HG03095 (cell line): ENCODE data around the gene MT1X.

Source experiments
- ATAC-seq: cut with Tn5 transposase; IDR thresholded peaks from one replicate; pipeline ENCODE4 v1.9.1; 2021; ENCODE audit warnings: moderate library complexity; ENCODE audit not compliant: unreplicated experiment

The MT1X gene

GRCh38 chr16:56675685-56676210, 6.5 kb upstream of the MT1X start:
- no peak for ATAC-seq

GRCh38 chr16:56677474-56677873, 4.8 kb upstream of the MT1X start:
- ATAC-seq: no peak

GRCh38 chr16:56679078-56679730, 3.1 kb upstream of the MT1X start:
- ATAC-seq: no peak

GRCh38 chr16:56679818-56680217, 2.5 kb upstream of the MT1X start:
- no peak for ATAC-seq

- no peak for ATAC-seq
These were observed 580 bp downstream of the MT1X start for GRCh38 chr16:56682703-56683397.

- no peak for ATAC-seq
These were observed 1.3 kb downstream of the MT1X start for GRCh38 chr16:56683424-56684172.

- no peak for ATAC-seq
These were observed 2.1 kb downstream of the MT1X start for GRCh38 chr16:56684256-56684925.

- ATAC-seq: no peak
These were observed 2.8 kb downstream of the MT1X start for GRCh38 chr16:56684926-56685590.

GRCh38 chr16:56686758-56687157, 4.5 kb downstream of the MT1X start:
- ATAC-seq: no peak

- ATAC-seq: no peak
These were observed 6.5 kb downstream of the MT1X start for GRCh38 chr16:56688762-56689161.

GRCh38 chr16:56689171-56689570, 6.9 kb downstream of the MT1X start:
- no peak for ATAC-seq

- ATAC-seq: no peak
These were observed 8.3 kb downstream of the MT1X start for GRCh38 chr16:56690420-56691122.

- ATAC-seq: no peak
These were observed 9.6 kb downstream of the MT1X start for GRCh38 chr16:56691885-56692284.

- ATAC-seq: no peak
These were observed 13.0 kb downstream of the MT1X start for GRCh38 chr16:56695246-56695645.

- no peak for ATAC-seq
These were observed 15.3 kb downstream of the MT1X start for GRCh38 chr16:56697456-56698155.

GRCh38 chr16:56700195-56700594, 17.9 kb downstream of the MT1X start:
- ATAC-seq: no peak

GRCh38 chr16:56700631-56701030, 18.4 kb downstream of the MT1X start:
- no peak for ATAC-seq

- no peak for ATAC-seq
These were observed 19.3 kb downstream of the MT1X start for GRCh38 chr16:56701534-56701933.

- no peak for ATAC-seq
These were observed 20.6 kb downstream of the MT1X start for GRCh38 chr16:56702836-56703235.
